ENCODE data around the gene SLCO2A1. TPM values are rescaled to one million over a fixed set of nuclear protein-coding genes. Genes with fewer than 3 reads are reported as not detected.

The SLCO2A1 gene
- polyA plus RNA-seq, 1 experiment: 5.4 TPM

- peak overlapping the region; percentile 51 for H3K4me3 ChIP-seq (ENCODE audit: low read depth, low read length)
- ChIA-PET POLR2A (no interaction called here), CTCF (no interaction called here)
- no peak for TF ChIP-seq CTCF (IDR thresholded peaks at IDR 0.05; ENCODE audit: insufficient read depth, low read depth, low read length)
- peaks cover 36% of the 10 kb centered on the region for H3K27me3 ChIP-seq (ENCODE audit: control insufficient read depth, insufficient read depth, low read length)
- DNase-seq (ENCODE audit: low read depth): no peak
- H3K36me3 ChIP-seq (ENCODE audit: control insufficient read depth, insufficient read depth, low read length): no peaks in the 10 kb centered on the region
Measured at GRCh38 chr3:133894353-133895207, 135.1 kb downstream of the SLCO2A1 start.

GRCh38 chr3:133893683-133894352, 135.9 kb downstream of the SLCO2A1 start:
- no peaks in the 10 kb centered on the region for H3K36me3 ChIP-seq (ENCODE audit: control insufficient read depth, insufficient read depth, low read length)
- peaks cover 35% of the 10 kb centered on the region for H3K27me3 ChIP-seq (ENCODE audit: control insufficient read depth, insufficient read depth, low read length)
- ChIA-PET CTCF (no interaction called here), POLR2A (no interaction called here)
- H3K4me3 ChIP-seq (ENCODE audit: low read depth, low read length): no peak overlapping the region
- no peak for DNase-seq (ENCODE audit: low read depth)
- no peak for TF ChIP-seq CTCF (IDR thresholded peaks at IDR 0.05; ENCODE audit: insufficient read depth, low read depth, low read length)

- Histone ChIP-seq H3K4me3 (ENCODE audit: low read depth, low read length) (no peak overlapping the region), H3K27me3 (ENCODE audit: control insufficient read depth, insufficient read depth, low read length) (peaks cover 33% of the 10 kb centered on the region), H3K36me3 (ENCODE audit: control insufficient read depth, insufficient read depth, low read length) (no peaks in the 10 kb centered on the region)
- ChIA-PET POLR2A (no interaction called here), CTCF (no interaction called here)
- TF ChIP-seq CTCF (IDR thresholded peaks at IDR 0.05; ENCODE audit: insufficient read depth, low read depth, low read length): no peak
- no peak for DNase-seq (ENCODE audit: low read depth)
Measured at GRCh38 chr3:133892541-133893231, 137.0 kb downstream of the SLCO2A1 start.

GRCh38 chr3:133891662-133892378, 137.9 kb downstream of the SLCO2A1 start:
- Histone ChIP-seq H3K27me3 (ENCODE audit: control insufficient read depth, insufficient read depth, low read length) (peaks cover 27% of the 10 kb centered on the region), H3K36me3 (ENCODE audit: control insufficient read depth, insufficient read depth, low read length) (no peaks in the 10 kb centered on the region), H3K4me3 (ENCODE audit: low read depth, low read length) (no peak overlapping the region)
- ChIA-PET CTCF (interaction anchor here (1.0 kb wide), 1 partner anchor 11 kb away, joined by 4 read pairs; no protein-coding TSS in a partner anchor), POLR2A (no interaction called here)
- TF ChIP-seq CTCF (IDR thresholded peaks at IDR 0.05; ENCODE audit: insufficient read depth, low read depth, low read length): no peak
- DNase-seq (ENCODE audit: low read depth): no peak
